C4-2B (cell line): ENCODE measurements around the gene TSR1.
A peak's percentile ranks its signal among the peaks of the same experiment; 100 is the strongest.
"Not testable (repeated sequence)": the region's sequence is repeated elsewhere in the genome, so short reads cannot be mapped to it uniquely, and the experiment has no call there.

Experiments
- H3K27ac ChIP-seq: fragments of 450-650 bp; 2 replicates; pipeline ENCODE4 v1.5.1; 2017
- CTCF ChIP-seq: fragments of 450-650 bp; conservative IDR thresholded peaks from 2 replicates; pipeline ENCODE4 v1.5.1; 2017; ENCODE audit warnings: mild to moderate bottlenecking
- ZFX ChIP-seq: fragments of 450-650 bp; IDR thresholded peaks from 2 replicates; pipeline ENCODE4 v1.6.1; 2017

TSR1 gene

GRCh38 chr17:2335726-2336214, 487 bp downstream of the TSR1 start:
- H3K27ac ChIP-seq: peak overlapping the region; percentile 92
- no peak for TF ChIP-seq ZFX
- no peak for TF ChIP-seq CTCF

GRCh38 chr17:2331303-2331702, 5.0 kb downstream of the TSR1 start:
- no peak for TF ChIP-seq ZFX
- no peak for TF ChIP-seq CTCF
- no peak overlapping the region for H3K27ac ChIP-seq

- TF ChIP-seq ZFX: no peak
- TF ChIP-seq CTCF: no peak
- no peak overlapping the region for H3K27ac ChIP-seq
These were observed 12.5 kb downstream of the TSR1 start for GRCh38 chr17:2323629-2324314.

- no peak for TF ChIP-seq ZFX
- no peak for TF ChIP-seq CTCF
- no peak overlapping the region for H3K27ac ChIP-seq
These were observed 14.9 kb downstream of the TSR1 start for GRCh38 chr17:2321399-2321798.

- H3K27ac ChIP-seq: no peak overlapping the region
- no peak for TF ChIP-seq ZFX
- TF ChIP-seq CTCF: no peak
These were observed 17.2 kb downstream of the TSR1 start for GRCh38 chr17:2319051-2319450.

GRCh38 chr17:2317796-2318195, 18.5 kb downstream of the TSR1 start:
- TF ChIP-seq CTCF (no peak), ZFX (no peak)
- H3K27ac ChIP-seq: no peak overlapping the region

GRCh38 chr17:2316916-2317205, 19.4 kb downstream of the TSR1 start:
- not testable (repeated sequence) for H3K27ac ChIP-seq

- TF ChIP-seq ZFX (no peak), CTCF (no peak)
- no peak overlapping the region for H3K27ac ChIP-seq
These were observed 23.5 kb downstream of the TSR1 start for GRCh38 chr17:2312736-2313135.
